Keratinocyte (primary cell): ENCODE measurements around the gene OTOS. TPM values are rescaled to one million over a fixed set of nuclear protein-coding genes. Genes with fewer than 3 reads are reported as not detected.

Experiments used
- DNase-seq: peaks from one replicate; pipeline ENCODE4 v3.0.0-alpha.2; 2011; ENCODE audit warnings: low read depth, missing footprints, low spot score
- FAIRE-seq: peaks from 2 replicates; lab custom pipeline; 2011; peaks lifted over from hg19 to GRCh38; lab: Jason Lieb, UNC
- H2AFZ ChIP-seq: 2 replicates; pipeline ENCODE4 v1.6.0; 2012; ENCODE audit warnings: low read length, control low read depth, inconsistent platforms; ENCODE audit not compliant: control insufficient read depth
- H3K27ac ChIP-seq: 2 replicates; pipeline ENCODE4 v1.5.1; 2011; ENCODE audit warnings: low read length; ENCODE audit not compliant: control insufficient read depth, insufficient read depth
- H3K27me3 ChIP-seq: 3 replicates; pipeline ENCODE4 v1.6.0; 2011; ENCODE audit warnings: low read length; ENCODE audit not compliant: control insufficient read depth, insufficient read depth; ENCODE audit errors: extremely low read depth
- H3K36me3 ChIP-seq, 2 experiments: 2 replicates in 1 of 2; 3 replicates in 1 of 2; pipeline ENCODE4 v1.5.1; 2011; ENCODE audit warnings: low read length in 2 of 2, mild to moderate bottlenecking in 1 of 2; ENCODE audit not compliant: control insufficient read depth in 2 of 2, insufficient read depth in 2 of 2; ENCODE audit errors: extremely low read depth in 1 of 2
- H3K4me1 ChIP-seq: 3 replicates; pipeline ENCODE4 v1.5.1; 2011; ENCODE audit warnings: low read length; ENCODE audit not compliant: control insufficient read depth, insufficient read depth; ENCODE audit errors: extremely low read depth
- H3K4me2 ChIP-seq: 3 replicates; pipeline ENCODE4 v1.6.0; 2011; ENCODE audit warnings: low read depth, low read length; ENCODE audit not compliant: control insufficient read depth, insufficient read depth; ENCODE audit errors: extremely low read depth
- H3K4me3 ChIP-seq, 3 experiments: fragments of 200-600 bp in 1 of 3; sonication (generic) in 1 of 3; 2 replicates in 2 of 3; 3 replicates in 1 of 3; pipeline ENCODE4 v1.5.1; 2011 to 2016; ENCODE audit warnings: low read length in 3 of 3, mild to moderate bottlenecking in 3 of 3, control low read depth in 2 of 3, inconsistent platforms in 1 of 3, low read depth in 1 of 3, mixed read lengths in 1 of 3, mixed run types in 1 of 3, moderate library complexity in 1 of 3; ENCODE audit not compliant: control insufficient read depth in 2 of 3, insufficient read depth in 2 of 3; ENCODE audit errors: extremely low read depth in 1 of 3
- H3K79me2 ChIP-seq: 2 replicates; pipeline ENCODE4 v1.6.0; 2012; ENCODE audit warnings: low read length; ENCODE audit not compliant: control insufficient read depth, insufficient read depth
- H3K9ac ChIP-seq: 3 replicates; pipeline ENCODE4 v1.6.0; 2011; ENCODE audit warnings: low read length; ENCODE audit not compliant: control insufficient read depth, insufficient read depth; ENCODE audit errors: extremely low read depth
- H3K9me1 ChIP-seq: 3 replicates; pipeline ENCODE4 v1.6.0; 2011; ENCODE audit warnings: low read length; ENCODE audit not compliant: control insufficient read depth, insufficient read depth; ENCODE audit errors: extremely low read depth
- H3K9me3 ChIP-seq: 2 replicates; pipeline ENCODE4 v1.5.1; 2012; ENCODE audit warnings: low read depth, low read length; ENCODE audit not compliant: control insufficient read depth
- H4K20me1 ChIP-seq: 3 replicates; pipeline ENCODE4 v1.6.0; 2011; ENCODE audit warnings: low read length; ENCODE audit not compliant: control insufficient read depth, insufficient read depth; ENCODE audit errors: extremely low read depth
- CTCF ChIP-seq, 3 experiments: IDR thresholded peaks in 1 of 3; conservative IDR thresholded peaks in 1 of 3; optimal IDR thresholded peaks in 1 of 3; 2 replicates in 2 of 3; 3 replicates in 1 of 3; pipeline versions ENCODE3 to v1.5.1; 2011; ENCODE audit warnings: low read length in 3 of 3, mild to moderate bottlenecking in 3 of 3, moderate library complexity in 2 of 3, control low read depth in 1 of 3, inconsistent platforms in 1 of 3; ENCODE audit not compliant: insufficient read depth in 2 of 3; ENCODE audit errors: extremely low read depth in 1 of 3
- EZH2 ChIP-seq: IDR thresholded peaks from one replicate; pipeline ENCODE4 v1.6.1; 2012; ENCODE audit warnings: inconsistent platforms, mild to moderate bottlenecking, low read length, moderate library complexity
- dilution Hi-C: fragments of 300-500 bp; cut with MboI; formaldehyde crosslinking; loops from one replicate; pipeline ENCODE4 v1.7.0; 2020; ENCODE audit warnings: low sequenced_read_pairs; ENCODE audit not compliant: extremely low pct_ligation_motif_present
- polyA plus RNA-seq, 5 experiments: library from polyadenylated mRNA; depleted of rRNA in 3 of 5; stranded (reverse) in 3 of 5; stranded (forward) in 1 of 5; unstranded in 1 of 5; fragments of >200 nt; gene quantifications; 1 replicate in 1 of 5; 2 replicates in 3 of 5; 3 replicates in 1 of 5; pipeline versions ENCODE4 v1.2.1 to v1.2.3, GENCODE V29; 2011 to 2012; ENCODE audit warnings: missing spikeins in 2 of 5, low read depth in 1 of 5, low replicate concordance in 1 of 5

Gene OTOS
- polyA plus RNA-seq, 1 donor (not counting 4 experiments of a cell fraction or from before 2014, with no cell fraction given), result not detected

GRCh38 chr2:240139666-240140393 lies 628 bp downstream of the OTOS start:
- no peak overlapping the region for H3K9ac ChIP-seq

GRCh38 chr2:240139011-240139441 lies 1.4 kb downstream of the OTOS start:
- Histone ChIP-seq H3K9me3 (no peaks in the 10 kb centered on the region), H3K79me2 (peaks cover 20% of the 10 kb centered on the region), H3K27me3 (no peaks in the 10 kb centered on the region), H4K20me1 (no peaks in the 10 kb centered on the region), H3K4me3 (no peak overlapping the region), H3K4me1 (peaks cover 24% of the 10 kb centered on the region), H3K27ac (no peak overlapping the region), H2AFZ (no peak overlapping the region), H3K36me3 (peaks cover 0 to 1% of the 10 kb centered on the region in 2 experiments), H3K4me2 (no peak overlapping the region), H3K9ac (no peak overlapping the region), H3K9me1 (peaks cover 3% of the 10 kb centered on the region)
- dilution Hi-C loops, result no loop called here
- DNase-seq (no peak), FAIRE-seq (no peak)
- TF ChIP-seq CTCF (optimal IDR thresholded peaks at IDR 0.05 in 1 of 3, IDR thresholded peaks at IDR 0.05 in 1 of 3, conservative IDR thresholded peaks at IDR 0.05 in 1 of 3; ENCODE audit: extremely low read depth in 1 of 3, insufficient read depth in 2 of 3, low read length in 3 of 3) (no peak), EZH2 (no peak)

More at GRCh38 chr2:240139666-240140393, 628 bp downstream of the OTOS start:
- Histone ChIP-seq H3K36me3 (no peaks in the 10 kb centered on the region), H3K27me3 (no peaks in the 10 kb centered on the region), H3K4me2 (no peak overlapping the region), H3K27ac (no peak overlapping the region), H3K79me2 (peaks cover 12% of the 10 kb centered on the region), H2AFZ (no peak overlapping the region), H3K4me3 (no peak overlapping the region), H3K4me1 (peaks cover 19% of the 10 kb centered on the region), H4K20me1 (no peaks in the 10 kb centered on the region), H3K9me1 (no peaks in the 10 kb centered on the region), H3K9me3 (no peaks in the 10 kb centered on the region)
- dilution Hi-C loops, result no loop called here
- DNase-seq (no peak), FAIRE-seq (no peak)
- TF ChIP-seq CTCF (optimal IDR thresholded peaks at IDR 0.05 in 1 of 3, IDR thresholded peaks at IDR 0.05 in 1 of 3, conservative IDR thresholded peaks at IDR 0.05 in 1 of 3; ENCODE audit: extremely low read depth in 1 of 3, insufficient read depth in 2 of 3, low read length in 3 of 3) (no peak), EZH2 (no peak)
